Measurements from ENCODE around the gene STUB1. TPM values are rescaled to one million over a fixed set of nuclear protein-coding genes. Genes with fewer than 3 reads are reported as not detected.
A peak's percentile ranks its signal among the peaks of the same experiment; 100 is the strongest.

STUB1 gene
- total RNA-seq, 4 donors from 2014 or later = 152 to 213 (median 186) TPM

DNA sequence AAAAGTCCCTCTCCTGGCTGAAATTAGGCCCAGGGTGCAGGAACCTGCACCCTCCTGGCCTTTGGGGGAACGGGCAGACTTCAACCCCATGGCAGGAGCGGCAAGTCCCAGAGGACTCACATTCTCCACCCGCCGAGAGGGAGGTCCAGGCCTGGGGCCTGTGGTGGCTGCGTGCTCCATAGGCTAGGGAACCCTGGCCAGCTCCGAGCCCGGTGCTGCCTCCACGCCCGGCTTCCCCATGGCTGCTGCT, 45.9 kb downstream of the STUB1 start:
- no peaks in the 10 kb centered on the region for H3K9me3 ChIP-seq
- no peak for DNase-seq (ENCODE audit: low spot score in 2 of 2)
- peak overlapping the region in 1 of 4 donors; percentile 46 for H3K4me3 ChIP-seq
- 12 to 42% methylated on average over 2 to 6 of the region's 9 CpGs for WGBS, 2 donors
- peaks cover 0 to 15% (median 0%) of the 10 kb centered on the region in 3 donors for H3K36me3 ChIP-seq
- peaks cover 0 to 43% (median 29%) of the 10 kb centered on the region in 4 donors for H3K4me1 ChIP-seq
- H3K27ac ChIP-seq = peak overlapping the region in 2 of 4 donors; percentile 57 to 71
- peaks cover 0 to 14% of the 10 kb centered on the region in 2 donors for H3K27me3 ChIP-seq
- TF ChIP-seq, protein P1, sequence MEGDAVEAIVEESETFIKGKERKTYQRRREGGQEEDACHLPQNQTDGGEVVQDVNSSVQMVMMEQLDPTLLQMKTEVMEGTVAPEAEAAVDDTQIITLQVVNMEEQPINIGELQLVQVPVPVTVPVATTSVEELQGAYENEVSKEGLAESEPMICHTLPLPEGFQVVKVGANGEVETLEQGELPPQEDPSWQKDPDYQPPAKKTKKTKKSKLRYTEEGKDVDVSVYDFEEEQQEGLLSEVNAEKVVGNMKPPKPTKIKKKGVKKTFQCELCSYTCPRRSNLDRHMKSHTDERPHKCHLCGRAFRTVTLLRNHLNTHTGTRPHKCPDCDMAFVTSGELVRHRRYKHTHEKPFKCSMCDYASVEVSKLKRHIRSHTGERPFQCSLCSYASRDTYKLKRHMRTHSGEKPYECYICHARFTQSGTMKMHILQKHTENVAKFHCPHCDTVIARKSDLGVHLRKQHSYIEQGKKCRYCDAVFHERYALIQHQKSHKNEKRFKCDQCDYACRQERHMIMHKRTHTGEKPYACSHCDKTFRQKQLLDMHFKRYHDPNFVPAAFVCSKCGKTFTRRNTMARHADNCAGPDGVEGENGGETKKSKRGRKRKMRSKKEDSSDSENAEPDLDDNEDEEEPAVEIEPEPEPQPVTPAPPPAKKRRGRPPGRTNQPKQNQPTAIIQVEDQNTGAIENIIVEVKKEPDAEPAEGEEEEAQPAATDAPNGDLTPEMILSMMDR (IDR thresholded peaks at IDR 0.05) = no peak
- TF ChIP-seq EP300 (IDR thresholded peaks at IDR 0.05) = no peak
- no peak for TF ChIP-seq POLR2A (IDR thresholded peaks at IDR 0.05)

DNA sequence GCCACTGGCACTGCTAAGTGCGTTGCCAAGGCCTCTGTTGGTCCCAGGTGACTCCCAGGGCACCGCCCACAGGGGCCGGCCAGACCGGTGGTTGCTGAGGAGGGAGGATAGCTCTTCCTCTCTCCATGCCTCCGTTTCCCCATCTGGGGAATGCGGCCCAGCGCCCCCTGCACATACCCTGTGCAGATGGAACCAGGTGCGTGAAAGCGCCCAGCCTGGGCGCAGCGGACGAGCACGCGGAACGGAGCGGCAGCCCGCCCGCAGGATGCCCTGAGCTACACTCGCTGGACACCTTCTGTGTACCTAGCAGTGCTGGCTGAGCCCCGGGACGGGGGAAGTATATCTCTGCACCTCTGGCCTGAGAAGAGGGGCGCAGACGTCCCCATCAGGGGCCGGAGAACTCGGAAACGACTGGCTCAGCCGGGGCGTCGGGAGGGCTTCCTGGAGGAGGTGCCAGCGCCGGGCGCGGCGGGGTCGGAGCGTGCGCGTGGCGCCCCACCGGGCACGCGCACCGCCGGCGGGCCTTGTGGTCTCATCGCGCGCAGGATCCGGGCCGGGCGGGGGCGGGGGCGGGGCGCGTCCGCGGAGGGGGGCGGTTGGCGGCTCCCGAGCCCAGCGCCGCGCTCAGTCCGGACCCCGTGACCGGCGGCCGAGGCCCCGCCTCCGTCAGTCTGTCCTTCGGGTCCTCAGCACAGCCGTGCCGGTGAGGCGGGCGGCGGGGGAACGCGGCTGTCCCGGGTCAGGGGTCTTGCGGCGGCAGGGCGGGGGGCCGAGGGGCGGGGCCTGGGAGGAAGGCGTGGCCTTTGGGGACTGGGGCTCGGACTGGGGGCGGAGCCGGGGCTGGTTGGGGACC, 46.5 kb downstream of the STUB1 start, which contains the start of the genes CCDC78 and HAGHL:
CCDC78 (minus strand) TSS at position 6 of the 853 bp plus-strand sequence. CDS start 76 bp downstream, outside the sequence.
HAGHL (plus strand) TSS at position 669 of the 853 bp plus-strand sequence. CDS start 404 bp downstream, outside the sequence.
- WGBS, 2 donors = 6 to 7% methylated on average over 9 to 35 of the region's 88 CpGs
- no peaks in the 10 kb centered on the region for H3K9me3 ChIP-seq
- H3K4me1 ChIP-seq = peaks cover 0 to 39% (median 27%) of the 10 kb centered on the region in 4 donors
- peak within 1 kb of the TSS in 3 of 4 donors; percentile 60 to 71 (median 68) for H3K27ac ChIP-seq
- TF ChIP-seq EP300 (IDR thresholded peaks at IDR 0.05) = no peak
- TF ChIP-seq, protein P1 (IDR thresholded peaks at IDR 0.05) = no peak
- TF ChIP-seq POLR2A (IDR thresholded peaks at IDR 0.05) = no peak
- H3K36me3 ChIP-seq = peaks cover 0 to 21% (median 0%) of the 10 kb centered on the region in 3 donors
- H3K27me3 ChIP-seq = peaks cover 0 to 14% of the 10 kb centered on the region in 2 donors
- H3K4me3 ChIP-seq = peak within 1 kb of the TSS; percentile 37 to 68 (median 54)
- DNase-seq (ENCODE audit: low spot score in 2 of 2) = no peak

DNA sequence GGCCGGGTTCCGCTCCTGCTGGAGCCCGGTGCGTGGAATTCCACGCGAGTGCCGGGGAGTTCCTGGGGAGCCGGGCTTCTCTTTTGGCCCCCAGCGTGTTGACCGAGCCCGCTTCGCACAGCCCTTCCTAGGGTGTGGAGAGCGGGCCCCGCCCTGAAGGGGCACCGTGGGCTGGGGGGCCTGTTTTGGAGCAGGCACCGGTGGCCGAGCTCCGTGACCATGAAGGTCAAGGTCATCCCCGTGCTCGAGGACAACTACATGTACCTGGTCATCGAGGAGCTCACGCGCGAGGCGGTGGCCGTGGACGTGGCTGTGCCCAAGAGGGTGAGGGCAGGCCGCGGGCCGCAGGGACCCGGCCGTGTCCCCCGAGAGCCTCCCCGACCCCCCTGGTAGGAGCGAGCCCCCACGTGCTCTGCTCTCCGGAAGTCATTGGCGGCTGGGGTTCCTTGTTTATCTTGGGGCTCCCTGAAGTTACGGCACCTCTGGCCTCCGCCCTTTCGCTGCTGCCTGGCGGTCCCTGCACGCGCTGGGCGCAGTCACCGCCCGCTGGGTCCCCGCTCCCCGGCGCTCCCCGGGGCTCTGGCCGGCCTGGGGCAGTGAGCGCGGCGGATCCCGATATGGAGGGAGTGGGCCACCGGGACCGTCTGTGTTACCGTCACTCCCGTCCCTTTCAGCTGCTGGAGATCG, 47.2 kb downstream of the STUB1 start:
- peak overlapping the region in 3 of 4 donors; percentile 60 to 71 (median 68) for H3K27ac ChIP-seq
- peaks cover 0 to 31% (median 23%) of the 10 kb centered on the region in 4 donors for H3K4me1 ChIP-seq
- H3K27me3 ChIP-seq = peaks cover 0 to 14% of the 10 kb centered on the region in 2 donors
- 0 to 1% methylated on average over 14 to 34 of the region's 61 CpGs for WGBS, 2 donors
- H3K36me3 ChIP-seq = peaks cover 0 to 28% (median 0%) of the 10 kb centered on the region in 3 donors
- H3K4me3 ChIP-seq = peak overlapping the region; percentile 37 to 68 (median 54)
- DNase-seq (ENCODE audit: low spot score in 2 of 2) = no peak
- no peak for TF ChIP-seq POLR2A (IDR thresholded peaks at IDR 0.05)
- TF ChIP-seq EP300 (IDR thresholded peaks at IDR 0.05) = no peak
- TF ChIP-seq, protein P1 (IDR thresholded peaks at IDR 0.05) = no peak
- H3K9me3 ChIP-seq = no peaks in the 10 kb centered on the region

DNA sequence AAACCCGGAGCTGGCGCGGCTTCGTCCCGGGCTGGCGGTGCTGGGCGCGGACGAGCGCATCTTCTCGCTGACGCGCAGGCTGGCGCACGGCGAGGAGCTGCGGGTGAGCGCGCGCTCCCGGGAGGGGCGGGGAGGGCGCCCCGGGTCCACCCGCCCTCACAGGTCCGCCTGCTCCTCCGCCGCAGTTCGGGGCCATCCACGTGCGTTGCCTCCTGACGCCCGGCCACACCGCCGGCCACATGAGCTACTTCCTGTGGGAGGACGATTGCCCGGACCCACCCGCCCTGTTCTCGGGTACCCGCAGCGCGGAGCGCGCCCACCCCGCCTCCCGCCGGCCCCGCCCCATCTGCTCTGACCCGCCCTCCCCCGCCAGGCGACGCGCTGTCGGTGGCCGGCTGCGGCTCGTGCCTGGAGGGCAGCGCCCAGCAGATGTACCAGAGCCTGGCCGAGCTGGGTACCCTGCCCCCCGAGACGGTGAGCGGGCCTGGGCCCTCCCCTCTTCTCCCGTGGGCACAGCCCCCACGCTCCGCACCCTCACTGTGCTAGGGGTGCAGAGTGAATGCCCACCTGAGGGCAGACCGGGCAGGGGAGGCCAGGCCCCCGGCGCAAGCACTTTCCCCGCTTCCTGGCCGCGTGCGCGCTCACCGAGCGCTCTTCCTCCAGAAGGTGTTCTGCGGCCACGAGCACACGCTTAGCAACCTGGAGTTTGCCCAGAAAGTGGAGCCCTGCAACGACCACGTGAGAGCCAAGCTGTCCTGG, 48.1 kb downstream of the STUB1 start:
- Histone ChIP-seq H3K9me3 (no peaks in the 10 kb centered on the region), H3K27me3 (peaks cover 0 to 14% of the 10 kb centered on the region in 2 donors), H3K36me3 (peaks cover 0 to 37% (median 0%) of the 10 kb centered on the region in 3 donors), H3K27ac (peak overlapping the region in 3 of 4 donors; percentile 60 to 71 (median 68)), H3K4me3 (peak overlapping the region; percentile 37 to 68 (median 54)), H3K4me1 (peaks cover 0 to 31% (median 23%) of the 10 kb centered on the region in 4 donors)
- DNase-seq (ENCODE audit: low spot score in 2 of 2) = no peak
- 0 to 1% methylated on average over 4 to 29 of the region's 80 CpGs for WGBS, 2 donors
- TF ChIP-seq EP300 (IDR thresholded peaks at IDR 0.05) (peak in 1 of 2 donors; percentile 27), POLR2A (IDR thresholded peaks at IDR 0.05) (no peak)

Measured in tibial nerve (tissue), 4 donors.